SK-N-SH (cell line): ENCODE results near the gene DPYSL5.

Experiments used
- EP300 ChIP-seq, 2 experiments: IDR thresholded peaks; 2 replicates each; pipeline versions ENCODE4 v1.4.0 to v1.6.1; 2012; ENCODE audit warnings: borderline replicate concordance in 1 of 2, low read depth in 1 of 2, low read length in 1 of 2
- FOXM1 ChIP-seq: IDR thresholded peaks from 2 replicates; pipeline ENCODE4 v1.4.0; 2012; ENCODE audit warnings: low read depth, mild to moderate bottlenecking
- GATA2 ChIP-seq: sonication (generic); formaldehyde crosslinking; IDR thresholded peaks from 2 replicates; pipeline ENCODE4 v1.5.0; 2020; ENCODE audit warnings: mild to moderate bottlenecking, missing genetic modification reagents
- JUND ChIP-seq: IDR thresholded peaks from 2 replicates; pipeline ENCODE4 v1.4.0; 2012
- MEF2A ChIP-seq: IDR thresholded peaks from 2 replicates; pipeline ENCODE4 v1.4.0; 2012; ENCODE audit warnings: low read depth, borderline replicate concordance
- POLR2AphosphoS5 ChIP-seq: IDR thresholded peaks from 2 replicates; pipeline ENCODE4 v1.6.1; 2012; ENCODE audit warnings: low read depth, low read length
- RAD21 ChIP-seq: IDR thresholded peaks from 2 replicates; pipeline ENCODE4 v1.6.1; 2012; ENCODE audit warnings: mild to moderate bottlenecking, low read length
- SMC3 ChIP-seq: IDR thresholded peaks from 2 replicates; pipeline ENCODE4 v1.6.1; 2012; ENCODE audit warnings: low read depth, low read length, improper control_type of control experiment
- TAF1 ChIP-seq: IDR thresholded peaks from 2 replicates; pipeline ENCODE4 v1.6.1; 2012; ENCODE audit warnings: low read depth, mild to moderate bottlenecking, low read length, moderate library complexity, borderline replicate concordance
- YY1 ChIP-seq: IDR thresholded peaks from 2 replicates; pipeline ENCODE4 v1.4.0; 2012; ENCODE audit warnings: low read depth, mild to moderate bottlenecking
- TF ChIP-seq, protein P1 (sequence below): fragments of 200-600 bp; sonication (generic); IDR thresholded peaks from 2 replicates; pipeline ENCODE4 v1.6.1; 2017; ENCODE audit warnings: antibody characterized with exemption, mild to moderate bottlenecking, moderate library complexity
- TF ChIP-seq, protein P2 (sequence below): IDR thresholded peaks from 2 replicates; pipeline ENCODE4 v1.6.1; 2012; ENCODE audit warnings: mild to moderate bottlenecking, low read depth, low read length, moderate library complexity
- TF ChIP-seq, protein P3 (sequence below): IDR thresholded peaks from 2 replicates; pipeline ENCODE4 v1.4.0; 2012; ENCODE audit warnings: low read depth
- TF ChIP-seq, protein P4 (sequence below): IDR thresholded peaks from 2 replicates; pipeline ENCODE4 v1.4.0; 2012; ENCODE audit warnings: low read depth, borderline replicate concordance

DNA sequence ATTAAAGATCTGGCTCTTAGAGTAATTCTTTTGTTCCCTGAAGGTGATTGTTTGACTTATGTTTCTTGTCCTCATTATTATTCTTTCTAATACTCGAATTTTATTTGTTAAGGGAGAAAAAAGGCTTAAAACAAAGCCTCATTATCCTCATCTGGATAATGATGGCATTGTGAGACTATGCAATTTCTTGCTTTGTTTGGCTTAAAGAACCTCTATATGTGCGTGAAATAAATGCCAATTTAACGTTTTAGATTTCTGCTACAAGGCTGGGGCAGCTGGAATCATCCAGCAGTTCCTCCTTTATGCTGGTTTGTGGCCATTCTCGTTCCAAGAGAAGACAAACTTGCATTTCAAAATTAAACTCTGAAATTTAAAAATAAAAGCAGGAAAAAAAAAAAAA lies 4.9 kb upstream of the DPYSL5 start:
- TF ChIP-seq RAD21: no peak
- TF ChIP-seq, protein P1, sequence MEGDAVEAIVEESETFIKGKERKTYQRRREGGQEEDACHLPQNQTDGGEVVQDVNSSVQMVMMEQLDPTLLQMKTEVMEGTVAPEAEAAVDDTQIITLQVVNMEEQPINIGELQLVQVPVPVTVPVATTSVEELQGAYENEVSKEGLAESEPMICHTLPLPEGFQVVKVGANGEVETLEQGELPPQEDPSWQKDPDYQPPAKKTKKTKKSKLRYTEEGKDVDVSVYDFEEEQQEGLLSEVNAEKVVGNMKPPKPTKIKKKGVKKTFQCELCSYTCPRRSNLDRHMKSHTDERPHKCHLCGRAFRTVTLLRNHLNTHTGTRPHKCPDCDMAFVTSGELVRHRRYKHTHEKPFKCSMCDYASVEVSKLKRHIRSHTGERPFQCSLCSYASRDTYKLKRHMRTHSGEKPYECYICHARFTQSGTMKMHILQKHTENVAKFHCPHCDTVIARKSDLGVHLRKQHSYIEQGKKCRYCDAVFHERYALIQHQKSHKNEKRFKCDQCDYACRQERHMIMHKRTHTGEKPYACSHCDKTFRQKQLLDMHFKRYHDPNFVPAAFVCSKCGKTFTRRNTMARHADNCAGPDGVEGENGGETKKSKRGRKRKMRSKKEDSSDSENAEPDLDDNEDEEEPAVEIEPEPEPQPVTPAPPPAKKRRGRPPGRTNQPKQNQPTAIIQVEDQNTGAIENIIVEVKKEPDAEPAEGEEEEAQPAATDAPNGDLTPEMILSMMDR: no peak
- TF ChIP-seq JUND: no peak
- TF ChIP-seq TAF1: no peak
- no peak for TF ChIP-seq GATA2
- no peak for TF ChIP-seq EP300 (IDR thresholded peaks at IDR 0.05; ENCODE audit: borderline replicate concordance in 1 of 2, low read depth in 1 of 2, low read length in 1 of 2)
- TF ChIP-seq POLR2AphosphoS5: no peak
- no peak for TF ChIP-seq YY1
- TF ChIP-seq, protein P2, sequence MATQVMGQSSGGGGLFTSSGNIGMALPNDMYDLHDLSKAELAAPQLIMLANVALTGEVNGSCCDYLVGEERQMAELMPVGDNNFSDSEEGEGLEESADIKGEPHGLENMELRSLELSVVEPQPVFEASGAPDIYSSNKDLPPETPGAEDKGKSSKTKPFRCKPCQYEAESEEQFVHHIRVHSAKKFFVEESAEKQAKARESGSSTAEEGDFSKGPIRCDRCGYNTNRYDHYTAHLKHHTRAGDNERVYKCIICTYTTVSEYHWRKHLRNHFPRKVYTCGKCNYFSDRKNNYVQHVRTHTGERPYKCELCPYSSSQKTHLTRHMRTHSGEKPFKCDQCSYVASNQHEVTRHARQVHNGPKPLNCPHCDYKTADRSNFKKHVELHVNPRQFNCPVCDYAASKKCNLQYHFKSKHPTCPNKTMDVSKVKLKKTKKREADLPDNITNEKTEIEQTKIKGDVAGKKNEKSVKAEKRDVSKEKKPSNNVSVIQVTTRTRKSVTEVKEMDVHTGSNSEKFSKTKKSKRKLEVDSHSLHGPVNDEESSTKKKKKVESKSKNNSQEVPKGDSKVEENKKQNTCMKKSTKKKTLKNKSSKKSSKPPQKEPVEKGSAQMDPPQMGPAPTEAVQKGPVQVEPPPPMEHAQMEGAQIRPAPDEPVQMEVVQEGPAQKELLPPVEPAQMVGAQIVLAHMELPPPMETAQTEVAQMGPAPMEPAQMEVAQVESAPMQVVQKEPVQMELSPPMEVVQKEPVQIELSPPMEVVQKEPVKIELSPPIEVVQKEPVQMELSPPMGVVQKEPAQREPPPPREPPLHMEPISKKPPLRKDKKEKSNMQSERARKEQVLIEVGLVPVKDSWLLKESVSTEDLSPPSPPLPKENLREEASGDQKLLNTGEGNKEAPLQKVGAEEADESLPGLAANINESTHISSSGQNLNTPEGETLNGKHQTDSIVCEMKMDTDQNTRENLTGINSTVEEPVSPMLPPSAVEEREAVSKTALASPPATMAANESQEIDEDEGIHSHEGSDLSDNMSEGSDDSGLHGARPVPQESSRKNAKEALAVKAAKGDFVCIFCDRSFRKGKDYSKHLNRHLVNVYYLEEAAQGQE: no peak
- no peak for TF ChIP-seq FOXM1
- TF ChIP-seq, protein P3, sequence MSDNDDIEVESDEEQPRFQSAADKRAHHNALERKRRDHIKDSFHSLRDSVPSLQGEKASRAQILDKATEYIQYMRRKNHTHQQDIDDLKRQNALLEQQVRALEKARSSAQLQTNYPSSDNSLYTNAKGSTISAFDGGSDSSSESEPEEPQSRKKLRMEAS: no peak
- TF ChIP-seq, protein P4, sequence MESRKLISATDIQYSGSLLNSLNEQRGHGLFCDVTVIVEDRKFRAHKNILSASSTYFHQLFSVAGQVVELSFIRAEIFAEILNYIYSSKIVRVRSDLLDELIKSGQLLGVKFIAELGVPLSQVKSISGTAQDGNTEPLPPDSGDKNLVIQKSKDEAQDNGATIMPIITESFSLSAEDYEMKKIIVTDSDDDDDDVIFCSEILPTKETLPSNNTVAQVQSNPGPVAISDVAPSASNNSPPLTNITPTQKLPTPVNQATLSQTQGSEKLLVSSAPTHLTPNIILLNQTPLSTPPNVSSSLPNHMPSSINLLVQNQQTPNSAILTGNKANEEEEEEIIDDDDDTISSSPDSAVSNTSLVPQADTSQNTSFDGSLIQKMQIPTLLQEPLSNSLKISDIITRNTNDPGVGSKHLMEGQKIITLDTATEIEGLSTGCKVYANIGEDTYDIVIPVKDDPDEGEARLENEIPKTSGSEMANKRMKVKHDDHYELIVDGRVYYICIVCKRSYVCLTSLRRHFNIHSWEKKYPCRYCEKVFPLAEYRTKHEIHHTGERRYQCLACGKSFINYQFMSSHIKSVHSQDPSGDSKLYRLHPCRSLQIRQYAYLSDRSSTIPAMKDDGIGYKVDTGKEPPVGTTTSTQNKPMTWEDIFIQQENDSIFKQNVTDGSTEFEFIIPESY: no peak
- TF ChIP-seq MEF2A: no peak
- TF ChIP-seq SMC3: no peak
